GM12891 (cell line): Measurements from ENCODE around the gene RAB26.

ENCODE experiments used
- POLR2A ChIP-seq: IDR thresholded peaks from 2 replicates; pipeline ENCODE4 v1.6.1; 2011; ENCODE audit warnings: low read depth, low read length, control low read depth
- SPI1 ChIP-seq: IDR thresholded peaks from 2 replicates; pipeline ENCODE4 v1.6.1; 2011; ENCODE audit warnings: low read depth, low read length, control low read depth
- TAF1 ChIP-seq: IDR thresholded peaks from 2 replicates; pipeline ENCODE4 v1.6.1; 2011; ENCODE audit warnings: low read depth, low read length, control low read depth

- no peak for TF ChIP-seq TAF1
- no peak for TF ChIP-seq POLR2A
- no peak for TF ChIP-seq SPI1
These were observed 1.4 kb downstream of the RAB26 start for GRCh38 chr16:2149630-2150417.
